Esophagus squamous epithelium (tissue), 4 donors: ENCODE measurements around the gene POLR2I.

ENCODE experiments used
- CTCF ChIP-seq, 6 experiments: fragments of 450-650 bp in 4 of 6; fragments of 200-600 bp in 2 of 6; sonication (generic) in 2 of 6; IDR thresholded peaks; one replicate each; pipeline ENCODE4 v1.5.1; 2016 to 2019; ENCODE audit warnings: antibody characterized with exemption in 6 of 6, mild to moderate bottlenecking in 4 of 6, moderate library complexity in 4 of 6
- POLR2A ChIP-seq, 4 donors: fragments of 450-650 bp; IDR thresholded peaks; one replicate each; pipeline ENCODE4 v1.6.1; 2017; ENCODE audit warnings: antibody characterized with exemption in 4 of 4, mild to moderate bottlenecking in 4 of 4, moderate library complexity in 3 of 4

- TF ChIP-seq CTCF (IDR thresholded peaks at IDR 0.05) (no peak), POLR2A (IDR thresholded peaks at IDR 0.05) (no peak)
Observed at GRCh38 chr19:36140304-36141038, 25.8 kb upstream of the POLR2I start.
